GM19397 (cell line): ENCODE results near the gene HECTD1.
"Not testable (repeated sequence)": the region's sequence is repeated elsewhere in the genome, so short reads cannot be mapped to it uniquely, and the experiment has no call there.

Experiments
- ATAC-seq: cut with Tn5 transposase; IDR thresholded peaks from one replicate; pipeline ENCODE4 v1.9.1; 2021; ENCODE audit warnings: mild to moderate bottlenecking, moderate library complexity; ENCODE audit not compliant: unreplicated experiment

The HECTD1 gene

DNA sequence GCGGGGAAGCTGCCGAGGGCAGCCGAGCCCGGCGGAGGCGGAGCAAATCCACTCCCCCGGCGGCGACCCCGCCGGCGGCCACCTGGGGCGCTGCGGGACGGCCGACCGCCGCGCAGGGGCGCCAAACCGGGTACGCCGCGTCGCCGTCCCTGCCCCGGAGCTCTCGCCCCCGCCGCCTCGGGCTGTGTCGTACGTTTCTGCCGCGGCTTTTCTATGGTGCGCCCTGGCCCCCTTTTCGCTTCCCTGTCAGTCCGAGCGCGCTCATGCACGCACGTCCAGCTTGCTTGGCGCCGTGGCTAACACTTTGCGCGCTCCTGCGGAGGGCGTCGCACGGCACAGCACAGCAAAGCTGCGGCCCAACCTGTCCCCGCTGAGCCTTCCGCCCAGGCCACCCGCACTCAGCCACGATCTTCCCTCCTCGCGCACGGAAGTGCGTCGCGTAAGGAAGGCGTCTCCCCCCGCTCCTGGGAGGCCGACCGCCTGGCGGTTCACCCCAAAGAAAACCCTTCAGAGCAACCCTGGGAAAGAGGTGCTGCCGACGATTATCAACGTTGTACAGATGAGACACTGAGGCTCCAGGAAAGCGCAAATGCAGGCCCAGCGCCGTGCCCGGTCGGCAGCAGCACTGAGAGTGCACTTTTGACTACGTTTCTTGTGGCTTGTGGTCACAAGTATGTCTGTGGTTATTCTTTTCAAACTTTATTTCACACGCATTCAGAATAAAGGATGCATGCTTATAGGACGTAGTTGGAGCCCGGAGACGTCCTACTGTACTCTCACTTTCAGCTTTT lies at the start of gene HECTD1:
HECTD1 (minus strand) TSS at position 39 of the 791 bp plus-strand sequence. CDS start 1,857 bp downstream, outside the sequence.
- peak; percentile 76 for ATAC-seq

DNA sequence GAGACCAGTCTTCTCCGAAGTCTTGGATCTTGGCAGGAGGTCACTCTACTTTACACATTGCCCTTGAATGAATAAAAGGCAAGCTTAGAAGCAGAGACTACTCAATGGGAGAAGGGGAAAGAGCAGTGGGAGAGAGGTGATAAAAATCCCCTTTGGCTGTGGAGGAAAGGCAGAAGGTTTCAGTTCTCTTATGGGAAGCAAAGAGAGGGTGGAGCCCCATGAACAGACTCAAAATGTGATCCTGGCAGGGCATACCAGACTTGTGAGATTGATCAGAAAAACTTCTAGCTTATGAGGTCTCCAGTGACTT lies 49.6 kb upstream of the HECTD1 start:
- no peak for ATAC-seq

- ATAC-seq = no peak
These were observed 49.1 kb upstream of the HECTD1 start for GRCh38 chr14:31256534-31257243.

DNA sequence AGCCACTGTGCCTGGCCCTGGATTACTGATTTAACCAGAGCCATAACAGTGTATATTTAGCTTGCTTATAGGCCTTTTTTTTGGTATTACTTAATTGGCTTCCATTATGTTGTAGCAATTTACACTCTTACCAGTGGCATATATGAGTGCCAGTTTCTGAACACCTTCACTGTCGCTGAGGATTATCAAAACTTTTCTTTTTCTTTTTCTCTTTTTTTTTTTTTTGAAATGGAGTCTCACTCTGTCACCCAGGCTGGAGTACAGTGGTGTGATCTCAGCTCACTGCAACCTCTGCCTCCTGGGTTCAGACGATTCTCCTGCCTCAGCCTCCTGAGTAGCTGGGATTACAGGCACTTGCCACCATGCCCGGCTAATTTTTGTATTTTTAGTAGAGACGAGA lies 48.3 kb upstream of the HECTD1 start:
- ATAC-seq = not testable (repeated sequence)

GRCh38 chr14:31255286-31255685 lies 47.7 kb upstream of the HECTD1 start:
- ATAC-seq = no peak

GRCh38 chr14:31253746-31254471 lies 46.3 kb upstream of the HECTD1 start:
- no peak for ATAC-seq

GRCh38 chr14:31252865-31253264 lies 45.3 kb upstream of the HECTD1 start:
- no peak for ATAC-seq

- no peak for ATAC-seq
These were observed 43.7 kb upstream of the HECTD1 start for GRCh38 chr14:31251028-31251958.

DNA sequence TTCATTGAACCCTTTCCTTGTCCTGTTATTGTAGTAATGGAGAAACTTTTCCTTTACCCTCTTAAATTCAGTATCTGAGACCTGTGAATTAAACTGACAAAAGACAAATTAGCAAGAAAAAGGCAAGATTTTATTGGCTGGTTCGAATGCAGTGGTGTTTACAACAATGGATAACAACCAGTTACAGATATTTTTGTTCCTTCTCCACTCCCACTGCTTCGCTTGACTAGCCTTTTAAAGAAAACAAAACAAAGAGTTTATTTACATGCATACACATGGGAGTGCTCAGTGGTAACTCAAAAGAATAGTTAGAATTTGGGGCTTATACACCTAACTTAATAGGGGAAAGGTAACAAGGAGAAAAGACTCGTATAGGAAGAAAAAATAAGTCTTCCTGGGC lies 37.0 kb upstream of the HECTD1 start:
- no peak for ATAC-seq

- ATAC-seq = no peak
These were observed 36.3 kb upstream of the HECTD1 start for GRCh38 chr14:31243860-31244259.

GRCh38 chr14:31242161-31242940 lies 34.8 kb upstream of the HECTD1 start:
- not testable (repeated sequence) for ATAC-seq

DNA sequence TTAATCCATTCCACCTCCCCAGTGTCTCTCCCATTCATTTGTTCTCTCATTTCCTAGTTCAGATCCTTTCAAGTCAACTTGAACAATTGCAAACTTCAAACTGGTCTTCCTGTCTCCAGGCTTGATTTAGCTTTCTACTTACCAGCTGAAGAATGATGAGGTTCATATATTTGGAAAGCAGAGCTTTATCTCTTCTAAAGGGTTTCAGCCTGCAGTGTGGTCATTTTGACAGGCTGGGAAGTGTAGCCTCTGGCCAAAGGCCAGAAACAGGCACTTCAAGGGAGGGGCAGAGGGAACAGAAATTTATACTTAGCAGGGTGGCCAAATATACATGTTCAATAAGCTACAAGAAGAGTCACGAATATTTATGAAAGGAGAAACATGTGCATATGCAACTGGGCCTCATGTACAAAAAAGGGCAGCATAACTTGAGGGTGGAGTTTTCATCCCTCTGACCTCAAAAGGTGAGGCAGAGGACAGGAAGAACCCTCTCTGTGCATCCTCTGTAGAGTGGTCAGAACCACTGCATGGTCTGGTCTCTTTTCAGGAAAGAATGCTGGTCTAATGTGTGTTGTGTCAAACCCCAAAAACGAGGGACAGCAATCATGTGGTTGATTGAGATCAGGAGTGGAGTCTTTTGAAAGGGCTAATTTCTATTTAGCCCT lies 34.0 kb upstream of the HECTD1 start:
- no peak for ATAC-seq

GRCh38 chr14:31239741-31240140 lies 32.1 kb upstream of the HECTD1 start:
- ATAC-seq = no peak

GRCh38 chr14:31235462-31235861 lies 27.9 kb upstream of the HECTD1 start:
- ATAC-seq = no peak

DNA sequence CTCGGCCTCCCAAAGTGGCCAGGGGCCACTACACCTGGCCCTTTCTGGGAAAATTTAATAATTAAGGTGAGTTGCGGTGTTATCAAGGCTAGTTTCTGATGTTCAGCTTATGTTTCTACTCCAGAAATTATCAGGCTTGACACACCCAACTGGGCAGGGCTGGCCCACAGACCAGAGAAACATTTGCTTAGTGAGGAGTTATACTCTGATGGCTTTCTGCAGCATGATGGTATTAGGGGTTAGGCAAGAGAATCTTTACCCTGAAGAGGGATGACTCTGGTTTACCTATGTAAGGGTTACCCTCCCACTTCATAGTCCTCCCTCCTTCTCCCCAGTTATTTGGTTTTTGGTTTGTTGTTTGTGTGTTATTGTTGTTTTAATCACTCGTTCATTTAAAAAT lies 24.5 kb upstream of the HECTD1 start:
- ATAC-seq = no peak

GRCh38 chr14:31231272-31231671 lies 23.7 kb upstream of the HECTD1 start:
- ATAC-seq = not testable (repeated sequence)

DNA sequence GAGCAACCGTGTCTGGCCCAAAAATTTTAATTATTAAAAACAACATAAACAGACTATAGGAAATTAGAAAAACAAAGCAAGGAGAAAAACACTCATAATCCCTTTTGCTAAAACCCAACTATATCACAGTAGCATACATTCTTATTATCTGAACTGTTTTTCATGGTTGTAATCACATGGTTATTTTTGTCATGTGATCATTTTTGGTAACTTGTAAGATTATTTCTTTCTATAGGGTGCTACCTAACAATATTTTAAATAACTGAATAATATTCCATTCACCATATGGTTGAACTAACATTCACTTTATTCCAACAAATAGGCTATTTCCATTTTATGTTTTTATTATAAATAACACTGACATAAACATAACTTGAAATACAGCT lies 23.0 kb upstream of the HECTD1 start:
- ATAC-seq = no peak

GRCh38 chr14:31229638-31230572 lies 22.3 kb upstream of the HECTD1 start:
- ATAC-seq = no peak
